ENCODE results near the gene MED13L.

The MED13L gene

GRCh38 chr12:116078396-116078795 is 199.1 kb downstream of the MED13L start:
- no peak for DNase-seq
- Histone ChIP-seq H3K36me3 (no peaks in the 10 kb centered on the region), H3K27me3 (no peaks in the 10 kb centered on the region), H3K4me1 (no peaks in the 10 kb centered on the region), H3K4me3 (ENCODE audit: low read depth, low read length) (no peak overlapping the region), H3K9me3 (no peaks in the 10 kb centered on the region)
- TF ChIP-seq, protein P1, sequence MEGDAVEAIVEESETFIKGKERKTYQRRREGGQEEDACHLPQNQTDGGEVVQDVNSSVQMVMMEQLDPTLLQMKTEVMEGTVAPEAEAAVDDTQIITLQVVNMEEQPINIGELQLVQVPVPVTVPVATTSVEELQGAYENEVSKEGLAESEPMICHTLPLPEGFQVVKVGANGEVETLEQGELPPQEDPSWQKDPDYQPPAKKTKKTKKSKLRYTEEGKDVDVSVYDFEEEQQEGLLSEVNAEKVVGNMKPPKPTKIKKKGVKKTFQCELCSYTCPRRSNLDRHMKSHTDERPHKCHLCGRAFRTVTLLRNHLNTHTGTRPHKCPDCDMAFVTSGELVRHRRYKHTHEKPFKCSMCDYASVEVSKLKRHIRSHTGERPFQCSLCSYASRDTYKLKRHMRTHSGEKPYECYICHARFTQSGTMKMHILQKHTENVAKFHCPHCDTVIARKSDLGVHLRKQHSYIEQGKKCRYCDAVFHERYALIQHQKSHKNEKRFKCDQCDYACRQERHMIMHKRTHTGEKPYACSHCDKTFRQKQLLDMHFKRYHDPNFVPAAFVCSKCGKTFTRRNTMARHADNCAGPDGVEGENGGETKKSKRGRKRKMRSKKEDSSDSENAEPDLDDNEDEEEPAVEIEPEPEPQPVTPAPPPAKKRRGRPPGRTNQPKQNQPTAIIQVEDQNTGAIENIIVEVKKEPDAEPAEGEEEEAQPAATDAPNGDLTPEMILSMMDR (IDR thresholded peaks at IDR 0.05; ENCODE audit: low read depth, low read length): no peak

DNA sequence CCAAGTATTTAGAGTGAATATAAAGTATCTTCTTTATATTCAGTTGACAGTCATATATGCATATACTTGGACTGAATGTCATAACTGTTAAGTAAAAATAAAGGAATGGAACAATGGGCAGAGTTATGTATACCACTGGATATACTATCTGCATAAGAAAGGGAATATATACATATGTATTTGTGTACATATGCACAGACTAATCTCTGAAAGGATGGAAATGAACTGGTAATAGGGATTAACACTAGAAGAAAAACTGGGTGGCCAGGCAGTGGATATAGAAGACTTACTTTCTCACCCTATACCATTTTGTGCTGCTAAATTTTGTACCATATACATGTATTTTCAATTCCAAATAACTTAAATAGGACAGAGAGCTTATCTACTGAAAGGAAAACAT is 200.1 kb downstream of the MED13L start:
- Histone ChIP-seq H3K27me3 (no peaks in the 10 kb centered on the region), H3K36me3 (no peaks in the 10 kb centered on the region), H3K4me1 (no peaks in the 10 kb centered on the region), H3K9me3 (no peaks in the 10 kb centered on the region), H3K4me3 (ENCODE audit: low read depth, low read length) (no peak overlapping the region)
- TF ChIP-seq, protein P1 (IDR thresholded peaks at IDR 0.05; ENCODE audit: low read depth, low read length): no peak
- no peak for DNase-seq

DNA sequence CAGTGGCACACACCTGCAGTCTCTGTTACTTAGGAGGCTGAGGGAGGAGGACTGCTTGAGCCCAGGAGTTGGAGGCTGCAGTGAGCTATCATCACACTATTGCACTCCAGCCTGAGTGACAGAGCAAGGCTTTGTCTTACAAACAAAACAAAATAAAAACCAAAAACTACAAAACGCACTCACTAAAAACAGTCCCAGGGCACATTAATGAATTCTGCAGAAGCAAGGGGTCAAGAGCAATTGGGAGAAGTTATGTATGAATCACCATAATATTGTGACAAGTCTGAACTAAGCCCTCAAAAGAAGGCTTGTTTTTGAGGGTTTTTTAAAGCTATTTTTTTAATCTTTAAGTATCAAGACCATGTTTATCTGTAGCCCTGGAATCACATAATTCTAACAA is 201.1 kb downstream of the MED13L start:
- Histone ChIP-seq H3K27me3 (no peaks in the 10 kb centered on the region), H3K4me1 (no peaks in the 10 kb centered on the region), H3K36me3 (no peaks in the 10 kb centered on the region), H3K4me3 (ENCODE audit: low read depth, low read length) (no peak overlapping the region), H3K9me3 (no peaks in the 10 kb centered on the region)
- TF ChIP-seq, protein P1 (IDR thresholded peaks at IDR 0.05; ENCODE audit: low read depth, low read length): no peak
- no peak for DNase-seq

GRCh38 chr12:116074686-116075085 is 202.8 kb downstream of the MED13L start:
- H3K4me3 ChIP-seq (ENCODE audit: low read depth, low read length): no peak overlapping the region
- TF ChIP-seq, protein P1 (IDR thresholded peaks at IDR 0.05; ENCODE audit: low read depth, low read length): no peak
- H3K27me3 ChIP-seq: no peaks in the 10 kb centered on the region
- no peaks in the 10 kb centered on the region for H3K9me3 ChIP-seq
- DNase-seq: no peak
- no peaks in the 10 kb centered on the region for H3K4me1 ChIP-seq
- no peaks in the 10 kb centered on the region for H3K36me3 ChIP-seq

- Histone ChIP-seq H3K4me1 (no peaks in the 10 kb centered on the region; the same call in 1 of the 2 replicates), H3K9me3 (no peaks in the 10 kb centered on the region), H3K36me3 (no peaks in the 10 kb centered on the region), H3K27me3 (no peaks in the 10 kb centered on the region), H3K4me3 (ENCODE audit: low read depth, low read length) (no peak overlapping the region)
- TF ChIP-seq, protein P1 (IDR thresholded peaks at IDR 0.05; ENCODE audit: low read depth, low read length): no peak
- DNase-seq: no peak
Measured at GRCh38 chr12:116071555-116072230, 205.8 kb downstream of the MED13L start.

DNA sequence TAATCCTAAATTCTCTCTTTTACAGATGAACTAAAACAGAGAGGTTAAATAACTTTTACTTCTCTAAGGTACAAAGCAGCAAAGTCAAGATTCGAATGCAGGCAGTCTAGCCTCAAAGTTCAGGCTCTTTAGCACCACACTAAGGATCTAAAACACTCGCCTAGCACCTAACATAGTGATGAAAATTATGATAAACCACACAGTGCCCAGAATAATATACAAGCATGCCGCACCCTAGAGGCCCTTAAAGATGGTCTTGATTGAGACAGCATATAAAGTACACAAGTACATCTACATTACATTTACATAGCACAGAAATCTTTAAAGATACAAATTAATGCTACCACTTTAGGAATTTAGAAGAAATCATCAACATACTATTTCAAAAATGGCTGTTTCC is 207.0 kb downstream of the MED13L start:
- Histone ChIP-seq H3K9me3 (no peaks in the 10 kb centered on the region), H3K27me3 (no peaks in the 10 kb centered on the region), H3K4me3 (ENCODE audit: low read depth, low read length) (no peak overlapping the region), H3K4me1 (peaks cover 7% of the 10 kb centered on the region), H3K36me3 (no peaks in the 10 kb centered on the region)
- DNase-seq: no peak
- TF ChIP-seq, protein P1 (IDR thresholded peaks at IDR 0.05; ENCODE audit: low read depth, low read length): no peak

All from BE2C (cell line).